HG02884 (cell line): ENCODE measurements around the gene DENND5A.
"Not testable (repeated sequence)": the region's sequence is repeated elsewhere in the genome, so short reads cannot be mapped to it uniquely, and the experiment has no call there.

ENCODE experiments used
- ATAC-seq: cut with Tn5 transposase; IDR thresholded peaks from one replicate; pipeline ENCODE4 v1.9.1; 2021; ENCODE audit warnings: mild to moderate bottlenecking, moderate library complexity; ENCODE audit not compliant: unreplicated experiment

The DENND5A gene

GRCh38 chr11:9219115-9219514 is 46.0 kb downstream of the DENND5A start:
- no peak for ATAC-seq

- ATAC-seq = no peak
Measured at GRCh38 chr11:9214765-9215164, 50.4 kb downstream of the DENND5A start.

GRCh38 chr11:9211322-9211721 is 53.8 kb downstream of the DENND5A start:
- ATAC-seq = no peak

DNA sequence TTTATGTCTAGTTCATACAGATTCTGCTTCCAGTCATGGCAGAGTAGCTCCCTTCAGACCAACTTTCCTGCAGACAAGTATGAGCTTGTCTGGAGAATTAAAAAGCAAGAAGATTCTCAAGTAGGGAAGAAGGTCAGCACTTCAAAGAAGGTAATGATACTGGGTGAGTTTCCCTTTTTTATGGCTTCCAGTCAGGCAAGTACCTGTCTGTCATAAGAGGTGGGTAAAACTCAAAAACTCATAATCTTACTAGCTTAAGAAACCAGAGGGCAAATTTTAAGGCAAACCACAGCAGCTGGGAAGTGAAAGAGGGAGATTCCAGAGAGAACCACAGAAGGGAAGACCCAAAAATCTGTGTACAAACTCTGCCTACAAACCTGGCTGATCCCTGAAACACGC is 54.2 kb downstream of the DENND5A start:
- no peak for ATAC-seq

- ATAC-seq = no peak
Measured at GRCh38 chr11:9210224-9210921, 54.8 kb downstream of the DENND5A start.

GRCh38 chr11:9209604-9210003 is 55.5 kb downstream of the DENND5A start:
- not testable (repeated sequence) for ATAC-seq

DNA sequence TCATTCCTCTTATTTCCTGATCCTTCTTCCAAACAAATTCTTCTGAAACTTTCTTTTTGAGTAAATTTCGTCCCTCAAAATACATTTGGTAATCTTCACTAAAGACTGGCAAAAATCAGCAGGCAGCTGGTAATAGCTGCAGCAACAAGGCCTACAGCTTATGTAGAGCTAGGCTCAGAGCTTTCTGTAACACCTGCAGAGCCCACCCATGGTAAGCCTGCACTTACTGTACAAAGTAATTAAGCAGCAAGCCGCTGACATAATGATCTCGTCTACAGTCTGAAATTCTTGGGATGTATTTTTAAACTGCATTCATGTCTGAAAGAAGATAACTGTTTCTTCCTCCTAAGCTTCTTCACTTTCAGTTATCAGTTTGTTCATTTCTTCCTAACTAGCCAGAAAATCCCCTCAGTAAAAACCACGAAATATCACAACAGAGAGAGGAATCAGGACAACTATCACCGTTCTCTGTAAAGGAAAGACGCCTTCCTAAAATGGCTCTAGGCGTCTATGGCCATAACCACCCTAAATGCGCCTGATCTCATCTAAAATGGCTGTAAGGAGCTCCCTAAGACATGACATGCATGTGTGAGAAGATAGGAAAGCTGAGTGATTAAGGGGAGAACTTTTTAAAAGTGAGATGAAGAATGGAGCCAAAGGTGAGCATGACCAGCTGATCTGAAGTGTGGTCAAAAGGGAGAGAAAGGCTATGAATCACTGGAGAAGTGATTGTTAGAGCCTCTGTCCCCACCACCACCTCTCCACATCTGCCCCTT is 56.2 kb downstream of the DENND5A start:
- no peak for ATAC-seq

DNA sequence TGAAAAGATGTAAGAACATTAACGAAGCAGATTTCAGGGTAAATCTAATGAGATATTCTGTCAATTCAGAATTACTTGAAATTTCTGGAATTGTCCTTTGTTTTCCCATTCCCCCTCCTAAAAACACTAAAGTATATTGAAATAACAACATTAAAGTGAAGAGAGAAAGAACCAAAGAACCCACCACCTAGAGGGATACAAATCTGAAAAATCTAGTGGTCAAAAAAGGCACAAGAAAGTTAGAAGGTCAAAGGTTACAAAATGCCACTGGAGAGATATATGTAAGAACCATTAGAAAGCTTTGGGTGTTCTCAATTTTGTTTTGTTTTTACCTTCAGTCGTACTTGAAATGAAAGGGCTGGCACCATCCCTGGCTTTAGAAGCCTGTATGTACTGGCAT is 57.9 kb downstream of the DENND5A start:
- ATAC-seq = no peak

GRCh38 chr11:9206496-9206895 is 58.7 kb downstream of the DENND5A start:
- no peak for ATAC-seq

DNA sequence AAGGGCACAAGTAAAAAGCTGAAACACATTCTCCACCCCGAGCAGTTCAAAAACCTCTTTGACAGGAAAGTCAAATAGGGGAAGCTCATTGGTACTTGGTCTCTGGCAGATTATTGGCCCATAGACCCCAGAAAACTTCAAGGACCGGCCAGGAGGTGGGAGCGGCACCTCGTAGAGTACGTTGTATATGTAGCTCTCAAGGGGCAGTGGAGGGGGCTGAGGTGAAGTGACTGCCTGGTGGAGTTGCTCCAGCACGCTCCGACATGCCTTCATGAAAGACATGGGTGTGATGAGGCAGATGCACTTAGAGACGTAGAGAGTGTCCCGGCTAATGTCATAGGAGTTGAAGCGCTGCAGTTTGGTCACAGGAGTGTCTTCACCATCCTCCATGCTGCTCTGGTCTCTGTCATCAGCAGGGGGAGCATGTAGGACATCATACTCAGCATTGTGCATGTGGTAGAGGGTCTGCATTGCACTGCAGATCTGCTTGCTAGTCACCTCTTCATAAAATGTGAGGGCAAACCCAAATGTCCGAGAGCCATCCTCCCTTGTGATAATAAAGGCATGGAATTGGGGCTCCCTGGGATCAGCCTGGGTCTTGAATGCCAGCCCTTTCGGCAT is 61.3 kb downstream of the DENND5A start:
- no peak for ATAC-seq

DNA sequence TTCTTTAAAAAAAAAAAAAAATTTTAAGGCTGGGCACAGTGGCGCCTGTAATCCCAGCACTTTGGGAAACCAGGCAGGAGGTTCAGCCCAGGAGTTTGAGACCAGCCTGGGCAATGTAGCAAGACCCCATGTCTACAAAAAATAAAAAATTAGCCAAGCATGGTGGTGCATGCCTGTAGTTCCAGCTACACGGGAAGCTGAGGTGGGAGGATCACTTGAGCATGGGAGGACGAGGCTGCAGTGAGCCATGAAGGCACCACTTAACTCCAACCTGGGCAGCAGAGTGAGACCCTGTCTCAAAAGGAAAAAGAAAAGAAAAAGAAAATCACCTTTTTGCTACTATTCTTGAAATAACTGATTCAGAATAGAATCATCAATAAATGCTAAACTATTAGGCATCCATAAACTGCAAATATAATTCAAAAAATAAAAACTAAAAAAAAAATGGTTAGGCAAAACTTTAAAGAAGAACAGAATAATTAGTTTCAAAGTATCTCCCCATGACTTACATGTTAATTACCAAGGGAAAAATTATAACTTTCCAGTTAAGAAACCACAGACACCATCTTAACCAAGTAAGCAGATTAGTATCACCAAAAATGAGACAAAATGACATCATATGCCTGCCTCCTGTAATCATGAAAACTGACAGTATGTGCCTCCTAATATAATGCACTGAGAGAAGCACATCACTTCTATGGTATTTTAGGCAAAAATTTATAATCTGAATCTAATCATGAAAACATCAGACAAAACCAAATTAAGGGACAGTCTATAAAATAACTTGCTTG is 63.6 kb downstream of the DENND5A start:
- no peak for ATAC-seq

DNA sequence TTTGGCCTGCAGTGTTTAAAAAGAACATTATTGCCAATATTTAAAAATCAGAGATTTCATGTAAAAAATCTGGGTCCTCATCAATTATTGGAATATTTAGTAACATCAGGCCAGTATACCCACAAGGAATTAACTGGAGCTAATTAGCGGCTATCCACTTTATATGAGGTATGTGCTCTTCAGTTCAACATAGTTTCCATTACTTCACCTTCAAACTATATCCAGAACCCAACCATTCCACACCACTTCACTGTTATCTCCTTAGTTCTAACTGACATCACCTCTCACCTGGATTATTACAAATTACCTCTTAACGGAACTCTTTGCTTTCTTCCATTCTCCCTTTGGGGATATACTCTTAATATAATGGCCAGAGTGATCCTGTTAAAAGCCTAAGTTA is 64.7 kb downstream of the DENND5A start:
- no peak for ATAC-seq

DNA sequence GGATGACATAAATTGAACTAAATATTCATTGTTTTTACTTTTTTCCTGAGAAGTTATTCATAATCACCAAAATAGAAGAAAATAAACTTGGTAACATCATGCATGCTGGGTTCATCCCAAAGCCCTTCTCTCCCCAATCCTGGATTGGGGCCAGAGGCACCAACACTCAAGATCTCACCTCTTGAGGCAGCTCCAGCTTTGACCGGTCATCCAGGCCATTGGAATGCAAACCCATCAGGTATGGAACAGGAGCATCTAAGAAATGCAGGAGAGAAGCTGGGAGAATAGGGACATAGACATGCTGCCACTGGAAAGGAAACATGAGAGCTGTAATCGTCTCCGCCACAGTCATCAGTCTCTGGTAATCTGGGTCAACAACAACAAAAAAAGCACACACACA is 71.8 kb downstream of the DENND5A start:
- ATAC-seq = no peak

DNA sequence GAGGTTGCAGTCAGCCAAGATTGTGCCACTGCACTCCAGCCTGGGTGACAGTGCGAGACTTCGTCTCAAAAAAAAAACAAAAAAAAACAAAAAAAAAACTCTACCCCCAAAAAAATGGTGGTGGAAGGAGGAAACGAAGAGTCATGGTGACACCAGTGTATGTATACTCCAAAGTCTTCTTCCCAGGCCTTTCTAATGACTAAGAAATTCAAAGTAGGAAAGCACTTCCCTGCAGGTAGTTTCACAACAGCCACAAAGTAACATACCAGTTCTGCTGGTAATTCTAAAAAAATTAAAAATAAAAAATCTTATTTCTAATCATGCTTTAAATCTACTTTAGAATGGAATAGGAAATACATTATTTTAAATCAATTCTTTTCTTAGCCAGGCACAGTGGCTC is 72.6 kb downstream of the DENND5A start:
- ATAC-seq = no peak

GRCh38 chr11:9190326-9191016 is 74.7 kb downstream of the DENND5A start:
- ATAC-seq = not testable (repeated sequence)

DNA sequence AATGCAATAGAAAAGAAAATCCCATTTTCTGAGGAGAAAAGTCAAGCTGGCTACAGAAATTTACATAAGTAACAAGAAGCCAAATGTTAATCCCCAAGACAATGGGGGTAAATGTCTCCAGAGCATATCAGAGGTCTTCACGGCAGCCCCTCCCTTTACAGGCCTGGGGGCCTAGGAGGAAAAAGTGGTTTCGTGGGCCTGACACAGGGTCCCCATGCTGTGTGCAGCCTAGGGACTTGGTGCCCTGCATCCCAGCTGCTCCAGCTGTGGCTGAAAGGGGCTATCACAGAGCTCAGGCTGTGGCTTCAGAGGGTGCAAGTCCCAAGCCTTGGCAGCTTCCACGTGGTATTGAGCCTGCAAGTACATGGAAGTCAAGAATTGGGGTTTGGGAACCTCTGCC is 76.3 kb downstream of the DENND5A start:
- not testable (repeated sequence) for ATAC-seq

DNA sequence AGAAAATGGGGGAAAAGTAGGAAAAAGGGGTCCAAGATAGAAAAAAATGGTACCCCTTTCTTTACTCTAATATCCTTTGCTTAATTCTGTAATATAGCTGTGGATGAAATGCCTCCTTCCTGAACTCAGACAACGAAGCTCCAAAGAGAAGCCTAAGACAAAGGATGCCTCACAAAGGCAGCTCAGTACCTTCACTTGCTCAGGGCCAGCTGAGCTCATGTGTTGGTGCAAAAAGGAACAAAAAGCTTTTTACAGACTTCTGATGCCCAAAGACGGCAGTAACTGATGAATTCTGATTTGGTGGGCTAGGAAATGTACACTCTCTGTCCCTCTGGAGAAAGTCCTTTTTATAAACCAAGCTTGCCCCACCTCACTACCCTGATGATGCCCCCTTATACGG is 77.5 kb downstream of the DENND5A start:
- no peak for ATAC-seq

- ATAC-seq = no peak
Measured at GRCh38 chr11:9184516-9184915, 80.6 kb downstream of the DENND5A start.

GRCh38 chr11:9182180-9182871 is 82.8 kb downstream of the DENND5A start:
- ATAC-seq = no peak

DNA sequence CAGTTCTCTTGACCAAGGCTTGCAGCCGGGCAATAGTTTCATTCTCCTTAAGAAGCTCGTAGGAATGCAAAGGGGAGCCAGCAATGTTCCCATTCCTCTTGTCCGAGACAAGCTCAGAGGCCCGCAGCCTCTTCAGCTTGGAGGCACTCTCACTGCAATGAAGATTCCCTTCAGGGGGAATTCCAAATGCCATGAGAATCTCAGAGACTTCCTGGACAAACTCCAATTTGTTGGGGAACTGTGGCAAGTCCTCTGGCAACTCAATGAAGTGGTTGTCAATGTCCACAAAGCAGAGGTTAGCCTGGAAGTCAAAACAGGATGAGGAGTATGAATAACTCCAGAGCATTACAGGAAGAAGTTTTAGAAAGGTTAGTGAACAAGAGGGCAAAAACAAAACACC is 84.4 kb downstream of the DENND5A start:
- no peak for ATAC-seq
